Activated CD8-positive, alpha-beta memory T cell treated with anti-CD3 and anti-CD28 coated beads for 36 hours (primary cell): ENCODE measurements around the gene PPP2R5B. TPM values are rescaled to one million over a fixed set of nuclear protein-coding genes. Genes with fewer than 3 reads are reported as not detected.
"Not testable (repeated sequence)": the region's sequence is repeated elsewhere in the genome, so short reads cannot be mapped to it uniquely, and the experiment has no call there.

Experiments
- CTCF ChIA-PET: fragments of 350-600 bp; sonication (Branson Sonifier 250); formaldehyde crosslinking; loops from one replicate; lab custom pipeline; 2021; ENCODE audit warnings: antibody characterized with exemption; lab: Charles Lee
- POLR2A ChIA-PET: fragments of 350-600 bp; sonication (Branson Sonifier 250); formaldehyde crosslinking; loops from one replicate; lab custom pipeline; 2021; ENCODE audit warnings: antibody characterized with exemption; lab: Charles Lee
- total RNA-seq, 2 experiments: library from RNA; stranded (reverse); gene quantifications; one replicate each; pipeline ENCODE4 v1.2.3, GENCODE V29; 2021

The PPP2R5B gene
- total RNA-seq, 2 experiments from 2014 or later: 11.3 to 11.5 TPM

GRCh38 chr11:64933935-64934681, 9.6 kb downstream of the PPP2R5B start:
- ChIA-PET CTCF (interaction anchor here (0.8 kb wide), 1 partner anchor 9 kb away, joined by 3 read pairs; the partner anchor contains the start of gene PPP2R5B), POLR2A (no interaction called here)

- CTCF ChIA-PET: no interaction called here
- POLR2A ChIA-PET: no interaction called here
Measured at GRCh38 chr11:64934682-64935358, 10.3 kb downstream of the PPP2R5B start.

- ChIA-PET POLR2A (no interaction called here), CTCF (no interaction called here)
Measured at GRCh38 chr11:64935359-64936081, 11.0 kb downstream of the PPP2R5B start, which contains the start of gene GPHA2. GPHA2 (minus strand) TSS chr11:64935893; CDS start chr11:64935460, 433 bp downstream.

- ChIA-PET CTCF (interaction anchor here (1.1 kb wide), 1 partner anchor 12 kb away, joined by 3 read pairs; the partner anchor contains the start of gene PPP2R5B), POLR2A (no interaction called here)
Measured at GRCh38 chr11:64936539-64936938, 12.1 kb downstream of the PPP2R5B start.

GRCh38 chr11:64947208-64947814, 22.8 kb downstream of the PPP2R5B start:
- CTCF ChIA-PET: interaction anchor here (0.6 kb wide), 1 partner anchor 14 kb away, joined by 3 read pairs; no protein-coding TSS in a partner anchor
- POLR2A ChIA-PET: no interaction called here

GRCh38 chr11:64951529-64951928, 27.0 kb downstream of the PPP2R5B start:
- POLR2A ChIA-PET: no interaction called here
- CTCF ChIA-PET: interaction anchor here (0.6 kb wide), 2 partner anchors 59 to 273 kb away, joined by 3 to 5 read pairs; no protein-coding TSS in a partner anchor

GRCh38 chr11:64954201-64954600, 29.7 kb downstream of the PPP2R5B start:
- POLR2A ChIA-PET: no interaction called here

GRCh38 chr11:64959498-64959897, 35.0 kb downstream of the PPP2R5B start:
- ChIA-PET CTCF (no interaction called here), POLR2A (no interaction called here)

More at GRCh38 chr11:64954201-64954600, 29.7 kb downstream of the PPP2R5B start:
- CTCF ChIA-PET: interaction anchor here (0.8 kb wide), 1 partner anchor 60 kb away, joined by 4 read pairs; the partner anchor contains the start of gene ARL2

- POLR2A ChIA-PET: interaction anchor here (0.5 kb wide), 1 partner anchor 9 kb away, joined by 6 read pairs; no protein-coding TSS in a partner anchor
- CTCF ChIA-PET: no interaction called here
Measured at GRCh38 chr11:64960719-64961118, 36.2 kb downstream of the PPP2R5B start.

GRCh38 chr11:64963072-64963631, 38.7 kb downstream of the PPP2R5B start:
- CTCF ChIA-PET: interaction anchor here (1.2 kb wide), 1 partner anchor 51 kb away, joined by 4 read pairs; the partner anchor contains the start of gene ARL2
- POLR2A ChIA-PET: no interaction called here

- ChIA-PET CTCF (no interaction called here), POLR2A (no interaction called here)
Measured at GRCh38 chr11:64967375-64967774, 42.9 kb downstream of the PPP2R5B start.

- POLR2A ChIA-PET: interaction anchor here (0.7 kb wide), 1 partner anchor 9 kb away, joined by 6 read pairs; no protein-coding TSS in a partner anchor
- CTCF ChIA-PET: no interaction called here
Measured at GRCh38 chr11:64969209-64969608, 44.7 kb downstream of the PPP2R5B start.

GRCh38 chr11:64970731-64971151, 46.3 kb downstream of the PPP2R5B start:
- ChIA-PET POLR2A (interaction anchor here (0.7 kb wide), 1 partner anchor 14 kb away, joined by 3 read pairs; no protein-coding TSS in a partner anchor), CTCF (no interaction called here)

GRCh38 chr11:64971421-64972233, 47.1 kb downstream of the PPP2R5B start, which contains the start of gene MAJIN:
MAJIN (minus strand) TSS chr11:64972108; CDS start chr11:64959405, 12,703 bp downstream.
- POLR2A ChIA-PET: interaction anchor here (0.7 kb wide), 1 partner anchor 15 kb away, joined by 3 read pairs; no protein-coding TSS in a partner anchor
- CTCF ChIA-PET: interaction anchor here (0.7 to 0.9 kb wide), 2 partner anchors 43 to 111 kb away, joined by 3 to 4 read pairs; partner anchors contain the start of gene ARL2

- POLR2A ChIA-PET: no interaction called here
- CTCF ChIA-PET: no interaction called here
Measured at GRCh38 chr11:64974124-64974523, 49.6 kb downstream of the PPP2R5B start.

GRCh38 chr11:64976651-64977050, 52.2 kb downstream of the PPP2R5B start:
- ChIA-PET POLR2A (no interaction called here), CTCF (interaction anchor here (1.0 kb wide), 1 partner anchor 25 kb away, joined by 3 read pairs; no protein-coding TSS in a partner anchor)

- POLR2A ChIA-PET, CTCF ChIA-PET: not testable (repeated sequence)
Measured at GRCh38 chr11:64983339-64983738, 58.9 kb downstream of the PPP2R5B start.
